Adipocyte (in vitro differentiated cells): ENCODE measurements around the gene EEF1A2.
"Not testable (repeated sequence)": the region's sequence is repeated elsewhere in the genome, so short reads cannot be mapped to it uniquely, and the experiment has no call there.

Experiments
- DNase-seq: peaks from one replicate; pipeline ENCODE4 v3.0.0-alpha.2; 2015; ENCODE audit warnings: low read depth
- H3K27me3 ChIP-seq: replicated peaks from 2 replicates; pipeline ENCODE4 v1.7.0; 2013; ENCODE audit warnings: mild to moderate bottlenecking, low read length, moderate library complexity; ENCODE audit not compliant: control insufficient read depth, insufficient read depth
- H3K36me3 ChIP-seq: 2 replicates; pipeline ENCODE4 v1.7.0; 2013; ENCODE audit warnings: low read length, mild to moderate bottlenecking, moderate library complexity; ENCODE audit not compliant: control insufficient read depth, insufficient read depth, severe bottlenecking
- H3K4me1 ChIP-seq: 2 replicates; pipeline ENCODE4 v1.7.0; 2013; ENCODE audit warnings: mild to moderate bottlenecking, low read length, moderate library complexity; ENCODE audit not compliant: control insufficient read depth, insufficient read depth
- H3K4me3 ChIP-seq: 2 replicates; pipeline ENCODE4 v1.7.0; 2013; ENCODE audit warnings: mild to moderate bottlenecking, low read length, moderate library complexity
- H3K9ac ChIP-seq: 2 replicates; pipeline ENCODE4 v1.7.0; 2013; ENCODE audit warnings: mild to moderate bottlenecking, low read length, moderate library complexity
- H3K9me3 ChIP-seq: 2 replicates; pipeline ENCODE4 v1.7.0; 2013; ENCODE audit warnings: mild to moderate bottlenecking, low read length, moderate library complexity; ENCODE audit not compliant: control insufficient read depth

EEF1A2 gene

GRCh38 chr20:63487116-63487764, 11.6 kb downstream of the EEF1A2 start:
- DNase-seq: no peak
- H3K27me3 ChIP-seq: peaks cover 32% of the 10 kb centered on the region
- peaks cover 6% of the 10 kb centered on the region for H3K9me3 ChIP-seq
- no peaks in the 10 kb centered on the region for H3K36me3 ChIP-seq
- no peaks in the 10 kb centered on the region for H3K4me1 ChIP-seq
- H3K9ac ChIP-seq: no peak overlapping the region
- H3K4me3 ChIP-seq: no peak overlapping the region

GRCh38 chr20:63486300-63486855, 12.5 kb downstream of the EEF1A2 start:
- H3K9ac ChIP-seq: no peak overlapping the region
- no peaks in the 10 kb centered on the region for H3K4me1 ChIP-seq
- peaks cover 6% of the 10 kb centered on the region for H3K9me3 ChIP-seq
- no peak overlapping the region for H3K4me3 ChIP-seq
- H3K36me3 ChIP-seq: no peaks in the 10 kb centered on the region
- DNase-seq: no peak
- H3K27me3 ChIP-seq: peaks cover 38% of the 10 kb centered on the region

DNA sequence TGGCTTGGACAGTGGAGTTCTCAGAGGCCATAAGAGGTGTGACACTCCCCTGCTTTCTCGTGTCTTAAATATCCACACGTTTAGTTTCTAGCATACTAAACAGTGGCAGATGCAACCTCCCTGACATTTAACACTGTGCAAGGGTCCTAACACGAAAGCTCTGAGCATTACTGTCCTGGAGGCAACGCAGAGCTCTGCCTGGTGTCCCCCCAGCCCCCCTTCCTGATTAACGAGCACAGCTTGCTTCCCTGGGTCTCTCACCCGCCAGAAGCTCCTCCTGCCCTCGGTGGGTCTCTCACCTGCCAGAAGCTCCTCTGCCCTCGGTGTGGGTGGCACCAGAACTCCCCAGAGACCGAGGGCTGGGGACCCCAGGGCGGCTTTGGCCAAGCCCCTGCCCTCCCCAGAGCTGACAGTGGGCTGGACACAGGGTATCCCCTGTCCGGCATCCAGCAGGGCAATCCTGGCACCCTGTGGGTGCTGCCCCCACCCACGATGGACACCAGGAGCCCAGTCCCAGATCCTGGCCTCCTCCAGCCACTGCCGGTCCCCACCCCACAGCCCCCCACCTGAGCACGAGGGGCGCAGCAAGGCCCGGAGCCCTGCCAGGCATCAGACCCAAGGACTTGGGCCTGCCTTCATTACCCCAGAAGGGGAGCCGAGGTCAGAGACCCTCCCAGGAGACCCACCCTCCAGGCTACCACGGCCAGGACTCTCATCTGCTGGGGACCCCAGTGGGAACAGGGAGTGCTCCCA, 14.1 kb downstream of the EEF1A2 start:
- Histone ChIP-seq H3K36me3 (no peaks in the 10 kb centered on the region), H3K27me3 (peaks cover 44% of the 10 kb centered on the region), H3K9me3 (peaks cover 6% of the 10 kb centered on the region), H3K9ac (no peak overlapping the region), H3K4me3 (no peak overlapping the region), H3K4me1 (no peaks in the 10 kb centered on the region)
- no peak for DNase-seq

DNA sequence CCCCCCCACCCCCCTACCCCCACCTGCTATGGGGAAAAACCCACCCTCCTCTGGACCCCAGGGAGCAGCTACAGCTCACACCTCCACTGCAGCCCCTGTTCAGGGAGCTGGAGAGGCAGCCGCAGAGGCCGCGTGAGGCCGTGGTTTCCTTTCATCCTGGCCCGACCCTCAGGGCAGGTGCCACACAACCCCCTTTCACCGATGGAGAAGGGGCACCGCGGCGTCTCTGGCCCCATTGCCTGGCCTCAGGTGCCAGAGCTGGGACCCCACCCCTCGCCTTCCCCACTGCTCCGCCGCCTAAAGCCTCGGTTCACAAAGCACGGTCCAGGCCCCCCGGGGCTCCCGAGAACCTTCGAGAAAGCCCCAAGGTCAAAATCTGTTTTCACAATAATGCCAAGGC, 14.6 kb downstream of the EEF1A2 start:
- no peak for DNase-seq
- Histone ChIP-seq H3K27me3 (peaks cover 48% of the 10 kb centered on the region), H3K4me1 (no peaks in the 10 kb centered on the region), H3K9me3 (peaks cover 6% of the 10 kb centered on the region), H3K9ac (no peak overlapping the region), H3K4me3 (no peak overlapping the region), H3K36me3 (no peaks in the 10 kb centered on the region)

DNA sequence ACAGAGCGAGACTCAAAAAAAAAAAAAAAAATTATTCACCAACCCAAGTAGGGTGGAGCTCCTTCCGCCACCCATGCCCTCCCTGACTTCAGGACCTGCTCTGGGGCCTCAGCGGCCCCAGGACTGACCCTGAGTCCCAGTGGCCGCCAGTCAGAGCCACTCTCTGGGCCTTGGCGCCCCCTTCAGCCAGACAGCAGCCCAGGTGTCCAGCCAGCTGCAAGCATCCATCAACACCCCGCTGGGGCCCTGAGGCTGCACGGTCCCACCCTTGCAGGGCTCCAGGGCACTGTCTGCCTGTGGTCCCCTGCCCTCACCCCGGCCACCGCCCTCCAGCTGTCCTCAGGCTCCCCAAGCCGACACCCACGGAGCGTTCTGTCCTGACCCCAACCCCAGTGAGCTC, 15.0 kb downstream of the EEF1A2 start:
- Histone ChIP-seq H3K36me3 (no peaks in the 10 kb centered on the region), H3K4me1 (no peaks in the 10 kb centered on the region), H3K27me3 (peaks cover 44% of the 10 kb centered on the region), H3K4me3 (no peak overlapping the region), H3K9ac (no peak overlapping the region), H3K9me3 (peaks cover 6% of the 10 kb centered on the region)
- no peak for DNase-seq

- Histone ChIP-seq H3K27me3 (peaks cover 52% of the 10 kb centered on the region), H3K4me1 (no peaks in the 10 kb centered on the region), H3K9ac (no peak overlapping the region), H3K9me3 (peaks cover 6% of the 10 kb centered on the region), H3K4me3 (no peak overlapping the region), H3K36me3 (no peaks in the 10 kb centered on the region)
- no peak for DNase-seq
Measured at GRCh38 chr20:63482021-63482587, 16.8 kb downstream of the EEF1A2 start.

GRCh38 chr20:63481503-63481902, 17.4 kb downstream of the EEF1A2 start:
- Histone ChIP-seq H3K4me1 (no peaks in the 10 kb centered on the region), H3K4me3 (no peak overlapping the region), H3K9me3 (peaks cover 6% of the 10 kb centered on the region), H3K36me3 (no peaks in the 10 kb centered on the region), H3K9ac (no peak overlapping the region), H3K27me3 (peaks cover 56% of the 10 kb centered on the region)
- no peak for DNase-seq

DNA sequence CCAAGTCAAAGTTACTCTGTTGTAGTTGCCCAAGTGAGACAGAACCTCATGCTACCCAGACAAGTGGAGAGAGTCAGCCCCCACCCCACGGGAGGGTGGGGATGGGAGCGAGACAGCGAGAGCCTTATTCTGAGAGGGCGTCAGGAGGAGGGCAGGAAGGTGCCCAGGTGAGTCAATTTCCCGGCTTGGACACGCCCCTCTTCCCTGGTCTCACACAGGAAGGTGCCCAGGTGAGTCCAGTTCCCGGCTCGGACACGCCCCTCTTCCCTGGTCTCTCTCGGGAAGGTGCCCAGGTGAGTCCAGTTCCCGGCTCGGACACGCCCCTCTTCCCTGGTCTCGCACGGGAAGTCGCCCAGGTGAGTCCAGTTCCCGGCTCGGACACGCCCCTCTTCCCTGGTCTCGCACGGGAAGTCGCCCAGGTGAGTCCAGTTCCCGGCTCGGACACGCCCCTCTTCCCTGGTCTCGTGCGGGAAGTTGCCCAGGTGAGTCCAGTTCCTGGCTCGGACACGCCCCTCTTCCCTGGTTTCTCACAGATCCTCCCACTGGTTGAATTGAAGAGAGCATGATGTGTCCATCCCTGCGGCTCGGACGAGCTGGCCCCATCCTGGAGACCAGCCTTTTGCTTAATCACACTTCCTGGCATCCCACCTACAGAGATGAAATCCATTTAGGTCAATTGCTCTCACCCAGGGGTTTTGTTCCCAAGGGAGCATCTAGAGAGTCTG, 19.0 kb downstream of the EEF1A2 start:
- DNase-seq, H3K4me3 ChIP-seq, H3K4me1 ChIP-seq, H3K9me3 ChIP-seq, H3K9ac ChIP-seq, H3K36me3 ChIP-seq: not testable (repeated sequence)
- H3K27me3 ChIP-seq: peaks cover 57% of the 10 kb centered on the region

DNA sequence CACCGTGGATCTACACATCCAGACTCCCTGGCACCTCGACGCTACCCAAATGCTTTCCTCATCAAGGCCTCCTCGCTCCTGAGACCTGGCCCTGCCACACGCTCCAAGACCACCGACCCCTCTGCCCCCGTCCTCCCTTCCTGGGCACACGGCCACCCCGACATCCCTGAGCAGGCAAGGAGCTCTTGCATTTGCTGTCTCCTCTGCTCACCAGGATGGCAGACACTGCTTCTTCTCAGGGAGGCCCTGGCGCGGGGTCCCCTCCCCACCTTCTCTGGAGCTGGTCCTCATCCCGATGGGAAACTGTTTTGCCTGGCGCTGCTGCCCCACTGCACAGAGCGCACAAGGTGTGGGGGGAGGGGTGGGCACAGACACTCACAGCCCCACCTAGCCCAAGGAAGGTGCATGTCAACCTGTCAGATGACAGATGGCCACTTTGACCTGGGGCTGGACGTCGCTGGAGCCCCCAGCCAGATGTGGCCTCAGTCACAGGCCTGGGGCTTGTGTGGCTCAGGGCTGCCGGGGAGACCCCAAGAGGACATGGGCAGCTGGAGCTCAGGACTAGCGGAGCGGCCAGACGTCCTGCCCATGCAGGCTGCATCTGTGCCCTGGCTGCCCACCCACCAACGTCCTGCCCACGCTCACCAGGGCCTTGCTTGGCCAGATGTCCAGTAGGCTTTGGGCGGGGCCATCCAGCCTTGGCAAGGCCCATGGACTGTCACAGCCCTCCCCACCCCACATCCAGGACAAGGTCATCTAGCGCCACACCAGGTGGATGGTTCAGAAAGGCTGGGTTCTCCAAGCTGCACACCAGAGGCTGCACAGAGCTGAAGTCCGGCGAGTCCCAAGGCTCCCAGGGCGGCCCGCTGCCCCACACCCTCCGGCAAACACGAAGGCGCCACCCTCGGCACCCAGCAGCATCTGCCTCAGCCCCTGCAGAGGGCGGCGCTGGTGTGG, 20.3 kb downstream of the EEF1A2 start:
- Histone ChIP-seq H3K36me3 (no peaks in the 10 kb centered on the region), H3K4me3 (no peak overlapping the region), H3K27me3 (peaks cover 64% of the 10 kb centered on the region), H3K9me3 (no peaks in the 10 kb centered on the region), H3K4me1 (no peaks in the 10 kb centered on the region), H3K9ac (no peak overlapping the region)
- no peak for DNase-seq

GRCh38 chr20:63477944-63478343, 20.9 kb downstream of the EEF1A2 start:
- H3K9ac ChIP-seq: no peak overlapping the region
- DNase-seq: no peak
- no peaks in the 10 kb centered on the region for H3K36me3 ChIP-seq
- no peak overlapping the region for H3K4me3 ChIP-seq
- no peaks in the 10 kb centered on the region for H3K4me1 ChIP-seq
- peaks cover 71% of the 10 kb centered on the region for H3K27me3 ChIP-seq
- H3K9me3 ChIP-seq: no peaks in the 10 kb centered on the region
